GM12892 (cell line): Measurements from ENCODE around the gene AAGAB.

ENCODE experiments used
- POLR2A ChIP-seq: IDR thresholded peaks from 2 replicates; pipeline ENCODE4 v1.6.1; 2011; ENCODE audit warnings: low read depth, low read length, control low read depth
- POLR2AphosphoS5 ChIP-seq: IDR thresholded peaks from 2 replicates; pipeline ENCODE4 v1.6.1; 2011; ENCODE audit warnings: low read depth, low read length, control low read depth
- TAF1 ChIP-seq: IDR thresholded peaks from 2 replicates; pipeline ENCODE4 v1.6.1; 2011; ENCODE audit warnings: low read depth, mild to moderate bottlenecking, control low read depth, low read length, borderline replicate concordance

DNA sequence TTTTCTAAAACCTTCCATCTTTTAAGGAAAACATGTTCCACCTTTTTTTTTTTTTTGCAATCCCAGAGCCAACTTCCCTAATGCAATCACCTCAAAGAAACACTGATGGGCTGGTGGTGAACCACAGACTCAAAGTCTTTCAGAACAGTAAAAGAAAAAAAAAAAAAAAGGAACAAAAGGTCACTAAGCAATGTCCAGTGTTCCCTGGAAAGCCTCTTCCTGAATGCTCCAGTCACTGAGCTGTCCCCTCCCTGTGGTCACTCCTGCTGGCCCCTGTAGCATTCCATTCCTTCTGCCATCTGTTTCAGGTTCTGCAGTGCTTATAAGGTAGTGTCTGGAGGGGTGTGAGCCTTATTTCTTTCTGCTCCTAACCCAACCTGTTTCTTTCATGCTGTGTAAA is 53.3 kb downstream of the AAGAB start:
- no peak for TF ChIP-seq POLR2A
- TF ChIP-seq TAF1 = no peak
- TF ChIP-seq POLR2AphosphoS5 = no peak
